Endothelial cell of hepatic sinusoid (primary cell): ENCODE measurements around the gene FNBP1.

Experiments
- in situ Hi-C: cut with HindIII; loops from 2 replicates; pipeline ENCODE4 v1.10.0; 2017; ENCODE audit warnings: low sequenced_read_pairs

The FNBP1 gene

GRCh38 chr9:129932303-129933151, 110.5 kb downstream of the FNBP1 start:
- in situ Hi-C loops = no loop called here

GRCh38 chr9:129930743-129931142, 112.2 kb downstream of the FNBP1 start:
- in situ Hi-C loops = no loop called here

- in situ Hi-C loops = loop anchor here (10.0 kb wide), 1 partner anchor 45 kb away; no protein-coding TSS in a partner anchor
Measured at GRCh38 chr9:129929496-129930125, 113.4 kb downstream of the FNBP1 start.

- in situ Hi-C loops = loop anchor here (10.0 kb wide), 1 partner anchor 51 kb away; no protein-coding TSS in a partner anchor
Measured at GRCh38 chr9:129923589-129923988, 119.4 kb downstream of the FNBP1 start.

GRCh38 chr9:129921905-129922304, 121.1 kb downstream of the FNBP1 start:
- in situ Hi-C loops = loop anchor here (10.0 kb wide), 1 partner anchor 53 kb away; no protein-coding TSS in a partner anchor

- in situ Hi-C loops = loop anchor here (10.0 kb wide), 1 partner anchor 55 kb away; no protein-coding TSS in a partner anchor
Measured at GRCh38 chr9:129919841-129920240, 123.1 kb downstream of the FNBP1 start.

GRCh38 chr9:129919277-129919676, 123.7 kb downstream of the FNBP1 start:
- in situ Hi-C loops = no loop called here

- in situ Hi-C loops = no loop called here
Measured at GRCh38 chr9:129918296-129918950, 124.6 kb downstream of the FNBP1 start.

- in situ Hi-C loops = no loop called here
Measured at GRCh38 chr9:129916707-129917106, 126.3 kb downstream of the FNBP1 start.

- in situ Hi-C loops = no loop called here
Measured at GRCh38 chr9:129914051-129914450, 128.9 kb downstream of the FNBP1 start.

GRCh38 chr9:129910628-129911567, 132.1 kb downstream of the FNBP1 start:
- in situ Hi-C loops = no loop called here

GRCh38 chr9:129909851-129910250, 133.1 kb downstream of the FNBP1 start:
- in situ Hi-C loops = no loop called here

GRCh38 chr9:129908906-129909305, 134.1 kb downstream of the FNBP1 start:
- in situ Hi-C loops = no loop called here

GRCh38 chr9:129907201-129907600, 135.8 kb downstream of the FNBP1 start:
- in situ Hi-C loops = no loop called here

- in situ Hi-C loops = no loop called here
Measured at GRCh38 chr9:129906298-129906697, 136.7 kb downstream of the FNBP1 start.

- in situ Hi-C loops = no loop called here
Measured at GRCh38 chr9:129904734-129905133, 138.3 kb downstream of the FNBP1 start.

GRCh38 chr9:129902740-129903134, 140.3 kb downstream of the FNBP1 start:
- in situ Hi-C loops = no loop called here

- in situ Hi-C loops = no loop called here
Measured at GRCh38 chr9:129901993-129902739, 140.8 kb downstream of the FNBP1 start.

GRCh38 chr9:129900263-129901027, 142.5 kb downstream of the FNBP1 start:
- in situ Hi-C loops = no loop called here
